ENCODE data around the gene CD1D. TPM values are rescaled to one million over a fixed set of nuclear protein-coding genes. Genes with fewer than 3 reads are reported as not detected.

The CD1D gene
- polyA plus RNA-seq, 1 donor from 2014 or later = 0.19 TPM

- Histone ChIP-seq H3K9me2 (ENCODE audit: insufficient read depth, low read length) (no peaks in the 10 kb centered on the region), H3K9ac (ENCODE audit: low read length) (peak overlapping the region; percentile 57), H2AFZ (ENCODE audit: low read depth, low read length) (peak overlapping the region; percentile 57), H3K4me2 (ENCODE audit: low read length) (peak overlapping the region; percentile 49), H3F3A (ENCODE audit: insufficient read depth, low read length, poor library complexity, severe bottlenecking) (no peaks in the 10 kb centered on the region), H3K27me3 (ENCODE audit: insufficient read depth, low read depth, low read length) (peaks cover 70% of the 10 kb centered on the region), H3K27ac (ENCODE audit: low read length) (no peak overlapping the region), H3K79me2 (replicated peaks; ENCODE audit: insufficient read depth, low read length) (no peaks in the 10 kb centered on the region), H3K36me3 (ENCODE audit: insufficient read depth, low read length) (no peaks in the 10 kb centered on the region), H3K4me3 (ENCODE audit: low read length) (peak overlapping the region; percentile 87), H4K20me1 (ENCODE audit: insufficient read depth) (no peaks in the 10 kb centered on the region), H3K9me3 (ENCODE audit: low read length) (no peaks in the 10 kb centered on the region)
- TF ChIP-seq, protein P1, sequence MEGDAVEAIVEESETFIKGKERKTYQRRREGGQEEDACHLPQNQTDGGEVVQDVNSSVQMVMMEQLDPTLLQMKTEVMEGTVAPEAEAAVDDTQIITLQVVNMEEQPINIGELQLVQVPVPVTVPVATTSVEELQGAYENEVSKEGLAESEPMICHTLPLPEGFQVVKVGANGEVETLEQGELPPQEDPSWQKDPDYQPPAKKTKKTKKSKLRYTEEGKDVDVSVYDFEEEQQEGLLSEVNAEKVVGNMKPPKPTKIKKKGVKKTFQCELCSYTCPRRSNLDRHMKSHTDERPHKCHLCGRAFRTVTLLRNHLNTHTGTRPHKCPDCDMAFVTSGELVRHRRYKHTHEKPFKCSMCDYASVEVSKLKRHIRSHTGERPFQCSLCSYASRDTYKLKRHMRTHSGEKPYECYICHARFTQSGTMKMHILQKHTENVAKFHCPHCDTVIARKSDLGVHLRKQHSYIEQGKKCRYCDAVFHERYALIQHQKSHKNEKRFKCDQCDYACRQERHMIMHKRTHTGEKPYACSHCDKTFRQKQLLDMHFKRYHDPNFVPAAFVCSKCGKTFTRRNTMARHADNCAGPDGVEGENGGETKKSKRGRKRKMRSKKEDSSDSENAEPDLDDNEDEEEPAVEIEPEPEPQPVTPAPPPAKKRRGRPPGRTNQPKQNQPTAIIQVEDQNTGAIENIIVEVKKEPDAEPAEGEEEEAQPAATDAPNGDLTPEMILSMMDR (IDR thresholded peaks at IDR 0.05; ENCODE audit: poor library complexity, severe bottlenecking) = no peak
- TF ChIP-seq MXI1 (conservative IDR thresholded peaks at IDR 0.05; ENCODE audit: poor library complexity, severe bottlenecking) = no peak
- no peak for TF ChIP-seq RAD21 (conservative IDR thresholded peaks at IDR 0.05)
- TF ChIP-seq SMC3 (conservative IDR thresholded peaks at IDR 0.05; ENCODE audit: poor library complexity) = no peak
- no peak for TF ChIP-seq EP300 (conservative IDR thresholded peaks at IDR 0.05; ENCODE audit: poor library complexity, severe bottlenecking)
- no peak for TF ChIP-seq EZH2 (IDR thresholded peaks at IDR 0.05; ENCODE audit: borderline replicate concordance, insufficient read depth, low read length, poor library complexity, severe bottlenecking)
Observed at GRCh38 chr1:158181577-158181922, 855 bp downstream of the CD1D start.

GRCh38 chr1:158185770-158186169, 5.1 kb downstream of the CD1D start:
- Histone ChIP-seq H3F3A (ENCODE audit: insufficient read depth, low read length, poor library complexity, severe bottlenecking) (no peaks in the 10 kb centered on the region), H3K27ac (ENCODE audit: low read length) (no peak overlapping the region), H3K9me3 (ENCODE audit: low read length) (no peaks in the 10 kb centered on the region), H3K9me2 (ENCODE audit: insufficient read depth, low read length) (no peaks in the 10 kb centered on the region), H4K20me1 (ENCODE audit: insufficient read depth) (no peaks in the 10 kb centered on the region), H3K36me3 (ENCODE audit: insufficient read depth, low read length) (no peaks in the 10 kb centered on the region), H3K4me2 (ENCODE audit: low read length) (no peak overlapping the region), H2AFZ (ENCODE audit: low read depth, low read length) (no peak overlapping the region), H3K9ac (ENCODE audit: low read length) (no peak overlapping the region), H3K4me3 (ENCODE audit: low read length) (no peak overlapping the region), H3K27me3 (ENCODE audit: insufficient read depth, low read depth, low read length) (peaks cover 35% of the 10 kb centered on the region), H3K79me2 (replicated peaks; ENCODE audit: insufficient read depth, low read length) (no peaks in the 10 kb centered on the region)
- TF ChIP-seq, protein P2, sequence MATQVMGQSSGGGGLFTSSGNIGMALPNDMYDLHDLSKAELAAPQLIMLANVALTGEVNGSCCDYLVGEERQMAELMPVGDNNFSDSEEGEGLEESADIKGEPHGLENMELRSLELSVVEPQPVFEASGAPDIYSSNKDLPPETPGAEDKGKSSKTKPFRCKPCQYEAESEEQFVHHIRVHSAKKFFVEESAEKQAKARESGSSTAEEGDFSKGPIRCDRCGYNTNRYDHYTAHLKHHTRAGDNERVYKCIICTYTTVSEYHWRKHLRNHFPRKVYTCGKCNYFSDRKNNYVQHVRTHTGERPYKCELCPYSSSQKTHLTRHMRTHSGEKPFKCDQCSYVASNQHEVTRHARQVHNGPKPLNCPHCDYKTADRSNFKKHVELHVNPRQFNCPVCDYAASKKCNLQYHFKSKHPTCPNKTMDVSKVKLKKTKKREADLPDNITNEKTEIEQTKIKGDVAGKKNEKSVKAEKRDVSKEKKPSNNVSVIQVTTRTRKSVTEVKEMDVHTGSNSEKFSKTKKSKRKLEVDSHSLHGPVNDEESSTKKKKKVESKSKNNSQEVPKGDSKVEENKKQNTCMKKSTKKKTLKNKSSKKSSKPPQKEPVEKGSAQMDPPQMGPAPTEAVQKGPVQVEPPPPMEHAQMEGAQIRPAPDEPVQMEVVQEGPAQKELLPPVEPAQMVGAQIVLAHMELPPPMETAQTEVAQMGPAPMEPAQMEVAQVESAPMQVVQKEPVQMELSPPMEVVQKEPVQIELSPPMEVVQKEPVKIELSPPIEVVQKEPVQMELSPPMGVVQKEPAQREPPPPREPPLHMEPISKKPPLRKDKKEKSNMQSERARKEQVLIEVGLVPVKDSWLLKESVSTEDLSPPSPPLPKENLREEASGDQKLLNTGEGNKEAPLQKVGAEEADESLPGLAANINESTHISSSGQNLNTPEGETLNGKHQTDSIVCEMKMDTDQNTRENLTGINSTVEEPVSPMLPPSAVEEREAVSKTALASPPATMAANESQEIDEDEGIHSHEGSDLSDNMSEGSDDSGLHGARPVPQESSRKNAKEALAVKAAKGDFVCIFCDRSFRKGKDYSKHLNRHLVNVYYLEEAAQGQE (IDR thresholded peaks at IDR 0.05; ENCODE audit: borderline replicate concordance) = no peak

GRCh38 chr1:158186180-158186579, 5.5 kb downstream of the CD1D start:
- Histone ChIP-seq H3K27me3 (ENCODE audit: insufficient read depth, low read depth, low read length) (peaks cover 31% of the 10 kb centered on the region), H3K36me3 (ENCODE audit: insufficient read depth, low read length) (no peaks in the 10 kb centered on the region), H3K9me3 (ENCODE audit: low read length) (no peaks in the 10 kb centered on the region), H3K79me2 (replicated peaks; ENCODE audit: insufficient read depth, low read length) (no peaks in the 10 kb centered on the region), H3K9ac (ENCODE audit: low read length) (no peak overlapping the region), H3K4me2 (ENCODE audit: low read length) (no peak overlapping the region), H2AFZ (ENCODE audit: low read depth, low read length) (no peak overlapping the region), H3K27ac (ENCODE audit: low read length) (no peak overlapping the region), H3F3A (ENCODE audit: insufficient read depth, low read length, poor library complexity, severe bottlenecking) (no peaks in the 10 kb centered on the region), H3K9me2 (ENCODE audit: insufficient read depth, low read length) (no peaks in the 10 kb centered on the region), H3K4me3 (ENCODE audit: low read length) (no peak overlapping the region), H4K20me1 (ENCODE audit: insufficient read depth) (no peaks in the 10 kb centered on the region)
- TF ChIP-seq MXI1 (conservative IDR thresholded peaks at IDR 0.05; ENCODE audit: poor library complexity, severe bottlenecking) = no peak
- TF ChIP-seq RAD21 (conservative IDR thresholded peaks at IDR 0.05) = no peak
- no peak for TF ChIP-seq POLR2AphosphoS5 (IDR thresholded peaks at IDR 0.05)
- TF ChIP-seq SMC3 (conservative IDR thresholded peaks at IDR 0.05; ENCODE audit: poor library complexity) = no peak
- no peak for TF ChIP-seq EP300 (conservative IDR thresholded peaks at IDR 0.05; ENCODE audit: poor library complexity, severe bottlenecking)
- no peak for TF ChIP-seq TAF1 (IDR thresholded peaks at IDR 0.05; ENCODE audit: low read depth)
- no peak for TF ChIP-seq EZH2 (IDR thresholded peaks at IDR 0.05; ENCODE audit: borderline replicate concordance, insufficient read depth, low read length, poor library complexity, severe bottlenecking)
- TF ChIP-seq, protein P2 (IDR thresholded peaks at IDR 0.05; ENCODE audit: borderline replicate concordance) = no peak
- TF ChIP-seq, protein P1 (IDR thresholded peaks at IDR 0.05; ENCODE audit: poor library complexity, severe bottlenecking) = no peak
